Activated T-cell treated with anti-CD3 and anti-CD28 coated beads, Interleukin-2, amount 50 U/mL, for 4 hours (primary cell): ENCODE measurements around the gene ALDH9A1. TPM values are rescaled to one million over a fixed set of nuclear protein-coding genes. Genes with fewer than 3 reads are reported as not detected.
A peak's percentile ranks its signal among the peaks of the same experiment; 100 is the strongest.
"Not testable (repeated sequence)": the region's sequence is repeated elsewhere in the genome, so short reads cannot be mapped to it uniquely, and the experiment has no call there.

Experiments used
- ATAC-seq, 2 donors: fragments of 200-7000 bp; cut with Tn5 transposase; one replicate each; pipeline ENCODE4 v1.10.0; 2021
- DNase-seq: peaks from one replicate; pipeline ENCODE4 v3.0.0-alpha.2; 2020
- H3K27me3 Mint-ChIP-seq: one replicate; pipeline ENCODE4 v1.8.0; 2021; ENCODE audit warnings: low read depth, mixed read lengths
- H3K36me3 Mint-ChIP-seq: one replicate; pipeline ENCODE4 v1.8.0; 2022; ENCODE audit warnings: mixed read lengths; ENCODE audit not compliant: insufficient read depth
- H3K4me1 Mint-ChIP-seq: one replicate; pipeline ENCODE4 v1.8.0; 2021; ENCODE audit warnings: low read depth, mixed read lengths
- H3K4me3 Mint-ChIP-seq: one replicate; pipeline ENCODE4 v1.8.0; 2021; ENCODE audit warnings: mild to moderate bottlenecking, moderate library complexity, mixed read lengths
- H3K9me3 Mint-ChIP-seq: one replicate; pipeline ENCODE4 v1.8.0; 2021; ENCODE audit warnings: mixed read lengths
- total RNA-seq, 3 donors: library from RNA; stranded (reverse); gene quantifications; one replicate each; pipeline ENCODE4 v1.2.1, GENCODE V29; 2021

ALDH9A1 gene
- total RNA-seq, 3 donors from 2014 or later, result 40.1 to 47.3 (median 42.4) TPM

DNA sequence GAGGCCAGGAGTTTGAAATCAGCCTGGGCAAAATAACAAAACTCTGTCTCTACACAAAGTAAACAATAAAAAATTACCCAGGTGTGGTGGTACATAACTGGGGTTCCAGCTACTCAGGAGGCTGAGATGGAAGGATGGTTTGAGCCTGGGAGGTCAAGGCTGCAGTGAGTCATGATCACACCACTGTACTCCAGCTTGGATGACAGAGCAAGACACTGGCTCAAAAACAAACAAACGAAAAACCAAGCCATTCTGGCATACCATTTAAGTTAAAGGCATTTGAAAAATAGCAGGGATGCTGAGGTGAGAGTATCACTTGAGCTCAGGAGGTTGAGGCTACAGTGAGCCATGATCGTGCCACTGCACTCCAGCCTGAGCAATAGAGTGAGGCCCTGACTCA is 5.3 kb upstream of the ALDH9A1 start:
- Mint-ChIP-seq H3K4me3 (no peak overlapping the region), H3K9me3 (no peaks in the 10 kb centered on the region), H3K27me3 (peaks cover 12% of the 10 kb centered on the region), H3K36me3 (no peaks in the 10 kb centered on the region), H3K4me1 (peaks cover 3% of the 10 kb centered on the region)
- DNase-seq (no peak), ATAC-seq (no peak)

DNA sequence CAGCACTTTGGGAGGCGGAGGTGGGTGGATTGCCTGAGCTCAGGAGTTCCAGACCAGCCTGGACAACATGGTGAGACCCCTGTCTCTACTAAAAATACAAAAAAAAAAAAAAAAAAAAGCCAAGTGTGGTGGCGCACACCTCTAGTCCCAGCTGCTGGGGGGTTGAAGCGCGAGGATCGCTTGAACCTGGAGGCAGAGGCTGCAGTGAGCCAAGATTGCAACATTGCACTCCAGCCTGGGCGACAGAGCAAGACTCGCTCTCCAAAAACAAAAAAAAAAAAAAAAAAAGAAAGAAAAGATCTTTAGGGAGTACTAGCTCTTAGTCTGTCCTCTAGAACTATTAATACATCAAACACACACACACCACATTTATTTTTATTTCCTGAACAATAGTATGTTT is 3.6 kb upstream of the ALDH9A1 start:
- ATAC-seq, H3K9me3 Mint-ChIP-seq, H3K4me3 Mint-ChIP-seq, H3K36me3 Mint-ChIP-seq, DNase-seq, H3K27me3 Mint-ChIP-seq: not testable (repeated sequence)
- peaks cover 13% of the 10 kb centered on the region for H3K4me1 Mint-ChIP-seq

DNA sequence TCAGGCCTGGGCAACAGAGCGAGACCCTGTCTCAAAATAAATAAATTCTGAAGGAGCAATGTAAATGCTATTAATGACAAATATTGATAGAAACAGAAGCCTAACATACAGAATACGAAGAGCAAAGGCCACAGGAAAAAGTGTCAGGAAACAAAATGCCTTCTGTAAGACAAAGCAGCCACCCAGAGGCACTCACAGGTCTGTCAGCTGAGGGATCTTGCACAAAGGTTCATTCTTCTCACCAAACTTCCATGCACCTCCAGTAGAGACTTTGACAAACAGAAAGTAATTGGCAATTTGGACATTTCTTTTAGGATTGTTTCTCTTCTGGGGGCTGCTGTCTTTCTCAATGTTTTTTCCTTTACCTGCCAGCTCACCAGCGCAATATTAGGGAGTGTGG is 1.2 kb upstream of the ALDH9A1 start:
- H3K27me3 Mint-ChIP-seq, result no peaks in the 10 kb centered on the region
- H3K4me1 Mint-ChIP-seq, result peaks cover 28% of the 10 kb centered on the region
- no peaks in the 10 kb centered on the region for H3K9me3 Mint-ChIP-seq
- no peak for DNase-seq
- peak overlapping the region; percentile 42 for H3K4me3 Mint-ChIP-seq
- no peaks in the 10 kb centered on the region for H3K36me3 Mint-ChIP-seq
- no peak for ATAC-seq

DNA sequence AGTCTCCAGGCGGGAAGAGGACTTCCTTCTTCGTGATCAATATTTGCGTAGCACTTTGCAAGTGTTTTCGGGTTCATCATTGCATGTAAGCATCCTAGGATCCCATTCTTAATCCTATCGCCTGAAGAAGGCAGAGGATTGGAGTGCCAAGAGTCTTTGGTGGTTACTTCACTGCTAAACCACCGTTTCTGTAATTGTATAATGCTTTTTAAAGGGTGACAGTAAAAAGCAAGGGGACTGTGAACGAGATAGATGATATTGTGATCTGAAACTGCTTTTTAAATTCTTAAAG is 345 bp upstream of the ALDH9A1 start:
- Mint-ChIP-seq H3K9me3 (no peaks in the 10 kb centered on the region), H3K36me3 (no peaks in the 10 kb centered on the region), H3K27me3 (no peaks in the 10 kb centered on the region), H3K4me1 (peaks cover 28% of the 10 kb centered on the region), H3K4me3 (peak overlapping the region; percentile 99)
- ATAC-seq, result no peak
- DNase-seq, result no peak

DNA sequence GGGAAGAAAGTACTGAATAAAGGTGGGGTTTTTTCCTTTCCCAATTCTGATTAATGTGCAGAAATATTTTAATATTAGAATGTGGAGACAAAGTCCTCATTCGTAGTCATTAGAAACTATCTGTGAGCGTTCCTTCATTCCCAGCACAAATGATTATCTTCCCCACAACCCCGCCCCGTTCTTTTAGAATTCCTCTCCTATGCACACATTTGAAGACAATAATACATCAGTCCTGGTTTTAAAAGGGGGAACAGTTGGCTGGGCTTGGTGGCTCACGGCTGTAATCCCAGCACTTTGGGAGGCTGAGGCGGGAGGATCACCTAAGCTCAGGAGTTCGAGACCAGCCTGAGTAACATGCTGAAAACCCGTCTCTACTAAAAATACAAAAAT is 876 bp downstream of the ALDH9A1 start:
- Mint-ChIP-seq H3K4me3 (peak overlapping the region; percentile 99), H3K9me3 (no peaks in the 10 kb centered on the region), H3K36me3 (peaks cover 4% of the 10 kb centered on the region), H3K4me1 (peaks cover 28% of the 10 kb centered on the region), H3K27me3 (no peaks in the 10 kb centered on the region)
- DNase-seq (no peak), ATAC-seq (no peak)

DNA sequence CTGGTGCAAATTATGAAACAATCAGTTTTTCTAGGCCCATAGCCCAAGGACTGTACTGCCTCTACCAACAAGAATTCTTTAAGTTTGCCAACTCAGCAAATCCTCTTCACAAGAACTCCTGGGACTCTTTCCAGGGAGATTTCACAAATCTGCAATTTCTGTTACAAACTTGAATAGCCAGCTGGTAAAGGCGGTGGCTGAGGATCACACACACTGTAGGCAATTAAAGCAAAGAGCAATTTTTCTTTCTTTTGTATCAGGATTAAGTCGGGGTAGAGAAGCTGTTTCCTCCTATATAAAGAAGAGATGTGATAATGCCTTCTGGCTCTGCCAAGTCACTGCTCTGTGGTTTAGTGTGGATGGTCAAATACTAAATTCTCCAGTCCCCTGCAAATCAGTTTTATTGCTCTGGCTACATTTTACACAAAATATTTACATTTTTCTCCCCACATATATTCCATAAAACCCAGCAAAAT is 1.7 kb downstream of the ALDH9A1 start:
- H3K4me1 Mint-ChIP-seq, result peaks cover 36% of the 10 kb centered on the region
- no peaks in the 10 kb centered on the region for H3K27me3 Mint-ChIP-seq
- peak overlapping the region; percentile 99 for H3K4me3 Mint-ChIP-seq
- ATAC-seq, result no peak
- H3K9me3 Mint-ChIP-seq, result no peaks in the 10 kb centered on the region
- H3K36me3 Mint-ChIP-seq, result peaks cover 12% of the 10 kb centered on the region
- no peak for DNase-seq

DNA sequence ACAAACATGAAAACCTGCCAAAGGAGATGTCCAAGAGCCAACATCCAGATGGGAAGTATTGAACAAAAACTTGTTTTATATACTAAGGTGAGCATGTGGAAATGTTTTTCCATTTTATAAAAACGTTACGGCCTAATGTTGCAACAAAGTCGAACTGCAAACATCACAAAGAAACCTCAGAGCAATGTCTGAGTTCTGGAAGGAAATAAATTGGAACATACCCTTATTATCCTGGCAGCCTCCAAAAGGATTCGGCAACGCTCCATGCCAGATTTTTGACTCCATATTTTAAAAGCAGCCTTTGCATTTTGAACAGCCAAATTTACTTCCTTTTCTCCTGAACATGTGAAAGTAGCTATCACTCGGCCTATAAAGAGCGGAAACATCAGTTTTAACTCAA is 3.3 kb downstream of the ALDH9A1 start:
- H3K9me3 Mint-ChIP-seq, result no peaks in the 10 kb centered on the region
- H3K36me3 Mint-ChIP-seq, result peaks cover 22% of the 10 kb centered on the region
- peaks cover 45% of the 10 kb centered on the region for H3K4me1 Mint-ChIP-seq
- DNase-seq (no peak), ATAC-seq (no peak)
- no peaks in the 10 kb centered on the region for H3K27me3 Mint-ChIP-seq
- H3K4me3 Mint-ChIP-seq, result no peak overlapping the region

DNA sequence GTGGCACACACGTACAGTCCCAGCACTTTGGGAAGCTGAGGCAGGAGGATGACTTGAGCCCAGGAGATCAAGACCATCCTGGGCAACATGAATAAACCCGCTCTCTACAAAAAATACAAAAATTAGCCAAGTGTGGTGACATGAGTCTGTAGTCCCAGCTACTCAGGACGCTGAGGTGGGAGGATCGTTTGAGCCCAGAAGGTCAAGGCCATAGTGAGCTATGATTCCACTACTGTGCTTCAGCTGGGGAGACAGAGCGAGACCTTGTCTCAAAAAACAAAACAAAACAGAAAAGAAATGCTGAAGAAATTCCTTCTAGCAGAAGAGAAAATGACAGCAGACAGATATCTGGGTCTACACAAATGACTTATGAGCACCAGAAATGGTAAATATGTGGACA is 10.3 kb downstream of the ALDH9A1 start:
- ATAC-seq (no peak), DNase-seq (no peak)
- Mint-ChIP-seq H3K9me3 (peaks cover 4% of the 10 kb centered on the region), H3K4me1 (peaks cover 47% of the 10 kb centered on the region), H3K4me3 (no peak overlapping the region), H3K27me3 (no peaks in the 10 kb centered on the region), H3K36me3 (peaks cover 48% of the 10 kb centered on the region)

DNA sequence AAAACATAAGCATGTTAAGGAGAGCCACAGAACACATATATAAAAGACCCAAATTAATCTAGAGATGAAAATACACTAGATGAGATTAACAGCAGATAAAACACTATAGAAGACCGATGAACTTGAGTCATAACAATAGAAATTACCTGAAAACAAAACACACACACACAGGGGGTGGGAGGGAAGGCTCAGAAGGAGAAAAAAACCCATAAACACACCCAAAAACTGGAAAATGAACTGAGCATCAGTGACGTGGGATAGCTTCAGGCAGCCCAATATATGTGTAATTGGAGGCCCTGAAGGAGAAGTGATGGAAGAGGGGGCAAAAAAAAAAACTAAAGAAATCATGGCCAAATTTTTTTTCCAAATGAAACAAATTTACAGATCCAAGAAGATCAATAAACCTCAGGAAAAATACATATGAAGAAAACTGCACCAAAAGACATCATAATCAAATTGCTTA is 11.4 kb downstream of the ALDH9A1 start:
- Mint-ChIP-seq H3K36me3 (peaks cover 54% of the 10 kb centered on the region), H3K4me3 (peak overlapping the region; percentile 50), H3K27me3 (no peaks in the 10 kb centered on the region), H3K9me3 (peaks cover 4% of the 10 kb centered on the region), H3K4me1 (peaks cover 43% of the 10 kb centered on the region)
- ATAC-seq, result peak in 1 of 2 donors; percentile 34
- no peak for DNase-seq

DNA sequence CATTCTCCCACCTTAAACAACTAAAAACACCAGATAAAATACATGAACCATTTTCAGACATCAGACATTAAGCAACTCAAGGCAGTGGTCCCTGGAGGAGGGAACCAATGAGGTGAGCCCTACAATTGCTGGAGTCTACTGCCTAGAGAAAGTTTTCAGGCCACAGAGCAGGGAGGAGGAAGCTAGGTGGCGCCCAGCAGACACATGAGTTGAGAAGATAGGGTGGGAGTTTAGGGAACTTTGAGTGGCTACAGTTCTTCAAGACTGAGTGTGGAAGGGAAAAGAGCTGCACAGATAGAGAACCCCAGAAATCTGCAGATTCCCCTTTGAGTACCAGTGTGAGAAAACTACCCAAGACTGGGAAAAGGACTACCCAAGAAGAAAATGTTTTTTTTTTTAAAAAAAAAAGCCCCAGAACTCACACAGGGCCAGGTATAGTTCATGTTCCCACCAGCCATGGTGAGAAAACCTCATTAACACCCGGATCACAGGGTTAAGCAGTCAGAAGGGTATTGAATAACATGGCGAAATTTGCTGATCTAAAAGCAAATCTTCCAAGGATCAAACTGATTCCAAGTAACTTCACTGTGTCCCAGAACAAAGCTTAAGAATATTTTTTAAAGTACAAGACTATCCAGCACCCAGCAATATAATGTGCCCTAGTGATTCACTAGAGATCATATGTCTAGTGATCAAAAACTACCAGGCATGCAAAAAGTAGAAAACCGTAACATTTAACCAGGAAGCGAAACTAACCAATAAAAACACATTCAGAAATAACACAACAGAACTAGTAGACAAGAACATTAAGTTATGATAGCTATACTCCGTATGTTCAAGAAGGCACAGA is 12.0 kb downstream of the ALDH9A1 start:
- H3K4me1 Mint-ChIP-seq, result peaks cover 36% of the 10 kb centered on the region
- peak in 1 of 2 donors; percentile 40 for ATAC-seq
- peaks cover 52% of the 10 kb centered on the region for H3K36me3 Mint-ChIP-seq
- DNase-seq, result no peak
- H3K9me3 Mint-ChIP-seq, result peaks cover 4% of the 10 kb centered on the region
- H3K4me3 Mint-ChIP-seq, result peak overlapping the region; percentile 50
- no peaks in the 10 kb centered on the region for H3K27me3 Mint-ChIP-seq

DNA sequence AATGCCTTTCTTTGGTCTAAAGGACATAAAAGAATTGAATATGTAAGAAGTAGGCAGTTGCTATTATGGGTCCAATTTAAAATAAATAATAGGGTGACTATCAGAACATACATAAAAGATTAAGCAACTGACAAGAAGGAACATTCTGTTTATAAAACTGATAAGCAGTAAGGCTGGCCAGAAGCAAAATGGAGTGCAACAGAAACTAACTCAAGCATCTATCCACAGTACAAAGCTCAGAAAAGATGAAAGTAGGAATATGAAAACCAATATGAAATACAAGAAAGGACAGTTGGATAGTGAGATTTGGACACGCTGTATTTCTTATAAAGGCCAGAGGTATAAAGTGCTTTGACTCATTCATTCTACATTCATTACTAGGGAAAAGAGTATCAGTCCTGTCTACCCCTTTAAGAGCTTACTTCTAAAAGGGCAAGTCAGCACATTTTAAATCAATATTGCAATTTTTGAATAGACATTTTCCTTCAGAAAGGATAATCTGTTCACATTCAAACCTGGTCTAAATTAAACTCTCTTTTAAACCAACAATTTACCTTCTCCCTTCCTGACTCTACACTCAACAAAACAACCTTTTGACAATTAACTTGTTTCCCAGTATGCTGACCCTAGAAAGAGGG is 14.4 kb downstream of the ALDH9A1 start:
- H3K4me1 Mint-ChIP-seq, result peaks cover 40% of the 10 kb centered on the region

DNA sequence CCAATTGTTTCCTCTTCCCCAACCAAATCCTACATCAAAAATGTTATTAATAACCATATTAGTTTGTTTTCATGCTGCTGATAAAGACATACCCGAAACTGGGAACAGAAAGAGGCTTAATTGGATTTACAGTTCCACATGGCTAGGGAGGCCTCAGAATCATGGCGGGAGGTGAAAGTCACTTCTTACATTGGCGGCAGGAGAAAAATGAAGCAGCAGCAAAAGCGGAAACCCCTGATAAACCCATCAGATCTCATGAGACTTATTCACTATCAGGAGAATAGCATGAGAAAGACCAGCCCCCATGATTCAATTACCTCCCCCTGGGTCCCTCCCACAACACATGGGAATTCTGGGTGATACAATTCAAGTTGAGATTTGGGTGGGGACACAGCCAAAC is 17.6 kb downstream of the ALDH9A1 start:
- not testable (repeated sequence) for DNase-seq, H3K4me3 Mint-ChIP-seq, ATAC-seq, H3K9me3 Mint-ChIP-seq, H3K27me3 Mint-ChIP-seq
- Mint-ChIP-seq H3K4me1 (peaks cover 31% of the 10 kb centered on the region), H3K36me3 (peaks cover 48% of the 10 kb centered on the region)

More for the DNA sequence above, 14.4 kb downstream of the ALDH9A1 start:
- H3K36me3 Mint-ChIP-seq, result peaks cover 54% of the 10 kb centered on the region
- peaks cover 4% of the 10 kb centered on the region for H3K9me3 Mint-ChIP-seq
- H3K4me3 Mint-ChIP-seq, result no peak overlapping the region
- no peaks in the 10 kb centered on the region for H3K27me3 Mint-ChIP-seq
- ATAC-seq (no peak), DNase-seq (no peak)

DNA sequence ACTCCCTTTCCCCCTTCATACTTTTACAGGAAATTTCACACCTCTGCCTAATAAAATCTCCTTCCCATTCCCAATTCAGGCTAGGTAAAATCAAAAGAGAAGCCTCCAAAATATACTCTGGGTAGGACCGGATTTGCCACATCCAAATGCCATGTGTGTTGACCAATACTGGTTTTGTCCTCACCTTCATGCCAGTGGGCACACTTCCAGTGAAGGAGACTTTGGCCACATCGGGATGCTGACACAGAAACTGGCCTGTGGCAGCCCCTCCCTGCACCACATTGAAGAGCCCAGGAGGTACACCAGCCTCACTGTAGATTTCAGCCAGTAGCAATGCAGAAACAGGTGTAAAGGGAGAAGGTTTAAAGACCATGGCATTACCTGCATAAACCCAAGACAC is 18.1 kb downstream of the ALDH9A1 start:
- ATAC-seq (no peak), DNase-seq (no peak)
- Mint-ChIP-seq H3K4me3 (no peak overlapping the region), H3K9me3 (no peaks in the 10 kb centered on the region), H3K27me3 (no peaks in the 10 kb centered on the region), H3K36me3 (peaks cover 48% of the 10 kb centered on the region), H3K4me1 (peaks cover 26% of the 10 kb centered on the region)

DNA sequence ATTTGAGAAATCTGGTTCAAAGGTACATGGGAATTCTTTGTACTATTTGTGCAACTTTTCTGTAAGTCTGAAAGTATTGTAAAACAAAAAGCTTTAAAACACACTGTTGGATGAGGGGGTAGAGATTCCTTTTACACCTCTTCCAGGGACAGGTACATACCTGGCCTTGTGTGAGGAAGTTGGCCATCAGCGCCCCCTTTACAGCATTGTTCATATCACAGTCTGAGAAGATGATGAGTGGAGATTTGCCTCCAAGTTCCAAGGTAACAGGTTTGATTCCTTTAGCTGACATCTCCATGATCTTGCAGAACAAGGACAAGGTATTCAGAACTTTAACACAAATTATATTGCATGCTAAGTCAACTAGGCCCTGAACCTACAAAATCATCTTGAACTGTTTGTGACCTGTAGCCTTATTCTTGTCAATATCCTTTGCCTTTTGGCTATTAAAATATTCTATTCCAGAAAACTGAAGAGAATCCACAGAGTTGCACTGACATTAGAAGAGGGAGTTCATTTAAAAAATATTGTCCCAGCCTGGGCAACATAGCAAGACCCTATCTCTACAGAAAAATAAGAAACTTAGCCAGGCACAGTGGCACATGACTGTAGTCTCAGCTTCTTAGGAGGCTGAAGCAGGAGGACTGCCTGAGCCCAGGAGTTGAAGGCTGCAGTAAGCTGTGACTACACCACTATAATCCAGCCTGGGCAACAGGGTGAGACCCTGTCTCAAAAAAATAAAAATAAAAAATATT is 18.9 kb downstream of the ALDH9A1 start:
- Mint-ChIP-seq H3K4me3 (no peak overlapping the region), H3K9me3 (no peaks in the 10 kb centered on the region), H3K36me3 (peaks cover 46% of the 10 kb centered on the region), H3K27me3 (no peaks in the 10 kb centered on the region), H3K4me1 (peaks cover 20% of the 10 kb centered on the region)
- ATAC-seq (no peak), DNase-seq (no peak)
